NK-92 (cell line): ENCODE measurements around the gene PGS1.

Experiments
- DNase-seq: peaks from one replicate; lab custom pipeline; 2025; ENCODE audit not compliant: unreplicated experiment; lab: John Stamatoyannopoulos, UW

The PGS1 gene

GRCh38 chr17:78383725-78384471 is 5.4 kb downstream of the PGS1 start:
- DNase-seq, result no peak

- DNase-seq, result no peak
Measured at GRCh38 chr17:78384479-78385175, 6.2 kb downstream of the PGS1 start.

- DNase-seq, result no peak
Measured at GRCh38 chr17:78387977-78388941, 9.8 kb downstream of the PGS1 start.

- DNase-seq, result no peak
Measured at GRCh38 chr17:78390241-78391050, 12.0 kb downstream of the PGS1 start.

DNA sequence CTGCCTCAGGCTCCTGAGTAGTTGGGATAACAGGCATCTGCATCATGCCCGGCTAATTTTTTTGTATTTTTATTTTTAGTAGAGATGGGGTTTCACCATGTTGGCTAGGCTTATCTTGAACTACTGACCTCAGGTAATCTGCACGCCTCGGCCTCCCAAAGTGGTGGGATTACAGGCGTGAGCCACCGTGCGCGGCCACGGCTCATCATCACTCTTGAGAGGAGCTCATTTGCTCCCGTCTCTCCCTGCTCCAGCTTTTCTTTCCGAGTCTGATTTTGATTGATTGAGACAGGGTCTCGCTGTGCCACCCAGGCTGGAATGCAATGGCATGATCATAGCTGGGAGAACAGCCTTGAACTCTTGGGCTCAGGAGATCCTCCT is 12.6 kb downstream of the PGS1 start:
- DNase-seq, result no peak

DNA sequence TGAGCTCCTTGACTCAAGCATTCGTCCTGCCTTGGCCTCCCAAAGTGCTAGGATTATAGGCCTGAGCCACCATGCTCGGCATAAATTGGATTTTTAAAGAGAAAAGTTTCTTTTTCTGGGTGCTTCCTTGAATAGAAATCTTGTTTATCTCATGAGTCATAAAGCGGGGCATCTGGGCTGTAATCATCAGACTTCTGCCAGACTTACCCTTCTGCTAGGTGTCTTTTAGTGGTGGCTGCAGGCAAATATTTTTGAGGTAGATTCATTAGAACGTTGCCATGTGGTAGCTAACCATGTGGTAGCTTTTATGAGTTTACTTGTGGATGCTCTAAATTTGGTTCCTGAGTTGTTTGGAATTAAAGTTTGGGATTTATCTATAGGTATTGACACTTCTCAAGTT is 13.4 kb downstream of the PGS1 start:
- DNase-seq, result no peak

- no peak for DNase-seq
Measured at GRCh38 chr17:78392295-78392694, 13.8 kb downstream of the PGS1 start.

DNA sequence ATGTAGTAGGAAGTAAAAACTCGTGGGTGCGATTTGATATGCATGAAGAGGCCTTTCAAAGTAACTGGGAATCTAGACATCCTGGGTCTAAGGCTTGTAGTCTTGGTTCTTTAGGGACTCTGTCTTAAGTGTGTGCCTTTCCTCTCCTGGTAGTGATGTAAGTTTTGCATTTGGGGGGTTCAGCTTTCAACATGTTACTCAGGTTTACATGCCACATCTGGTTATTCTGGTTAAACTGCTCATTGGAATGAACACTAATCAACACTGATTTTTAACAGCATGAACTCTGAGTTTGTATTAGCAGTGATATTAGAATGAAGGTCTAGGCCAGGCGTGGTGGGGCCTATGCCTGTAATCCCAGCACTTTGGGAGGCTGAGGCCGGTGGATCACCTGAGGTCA is 15.1 kb downstream of the PGS1 start:
- DNase-seq, result no peak

GRCh38 chr17:78394209-78394608 is 15.8 kb downstream of the PGS1 start:
- no peak for DNase-seq

DNA sequence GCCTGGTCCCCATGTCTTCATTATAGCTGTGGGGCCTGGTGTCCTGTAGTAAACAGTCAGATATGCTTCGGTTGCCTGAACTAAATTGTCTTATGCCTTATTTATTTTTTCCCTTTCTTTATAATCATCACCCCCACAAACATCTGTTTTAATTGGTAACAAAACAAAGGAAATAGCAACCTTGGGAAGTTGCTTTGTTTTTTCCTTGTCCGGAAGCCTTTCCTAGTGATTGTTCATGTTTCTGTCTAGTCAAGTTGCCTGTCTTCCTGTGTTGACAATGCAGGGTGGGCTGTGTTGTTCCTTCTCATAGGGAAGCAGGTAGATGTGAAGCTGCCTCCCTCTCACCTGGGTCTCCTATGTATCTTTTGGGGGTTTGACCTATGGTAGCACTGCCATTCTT is 16.7 kb downstream of the PGS1 start:
- DNase-seq, result no peak

- no peak for DNase-seq
Measured at GRCh38 chr17:78396441-78397337, 18.2 kb downstream of the PGS1 start.

DNA sequence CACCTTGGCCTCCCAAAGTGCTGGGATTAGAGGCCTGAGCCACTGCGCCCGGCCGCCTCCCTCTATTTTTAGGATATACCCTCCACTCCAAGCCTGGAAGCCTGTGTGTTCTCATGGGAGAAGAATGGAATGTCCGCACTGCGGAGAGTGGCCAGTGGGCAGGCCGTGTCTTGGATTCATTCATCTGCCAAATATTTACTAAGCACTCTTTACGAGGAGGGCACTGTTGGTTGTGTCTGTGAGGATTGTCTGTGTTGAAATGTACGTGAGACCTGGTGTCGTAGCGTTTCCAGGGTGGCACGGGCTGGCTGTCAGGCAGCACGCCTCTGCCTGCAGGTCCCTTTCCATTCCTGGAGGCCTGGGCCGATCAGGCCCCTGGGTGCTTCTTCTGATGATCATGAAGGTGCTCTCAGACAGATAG is 19.2 kb downstream of the PGS1 start:
- no peak for DNase-seq

DNA sequence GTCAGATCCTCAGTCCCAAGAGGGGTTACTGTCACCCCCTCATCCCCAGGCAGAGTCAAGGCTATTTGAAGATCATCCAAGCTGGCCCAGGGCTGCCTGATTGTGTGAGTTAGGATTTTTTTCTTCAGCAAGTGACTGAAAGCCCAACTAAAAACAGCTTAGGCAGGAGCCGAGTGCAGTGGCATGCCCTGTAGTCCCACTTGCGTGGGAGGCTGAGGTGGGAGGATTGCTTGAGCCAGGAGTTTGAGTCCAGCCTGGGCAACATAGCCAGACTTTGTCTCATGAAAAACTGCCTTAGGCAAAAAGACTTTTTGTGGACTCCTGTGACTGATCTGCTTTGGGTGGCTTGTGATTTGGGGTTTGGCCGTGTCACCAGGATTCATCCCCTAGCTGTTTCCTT is 19.9 kb downstream of the PGS1 start:
- no peak for DNase-seq

GRCh38 chr17:78399028-78399692 is 20.7 kb downstream of the PGS1 start:
- no peak for DNase-seq

DNA sequence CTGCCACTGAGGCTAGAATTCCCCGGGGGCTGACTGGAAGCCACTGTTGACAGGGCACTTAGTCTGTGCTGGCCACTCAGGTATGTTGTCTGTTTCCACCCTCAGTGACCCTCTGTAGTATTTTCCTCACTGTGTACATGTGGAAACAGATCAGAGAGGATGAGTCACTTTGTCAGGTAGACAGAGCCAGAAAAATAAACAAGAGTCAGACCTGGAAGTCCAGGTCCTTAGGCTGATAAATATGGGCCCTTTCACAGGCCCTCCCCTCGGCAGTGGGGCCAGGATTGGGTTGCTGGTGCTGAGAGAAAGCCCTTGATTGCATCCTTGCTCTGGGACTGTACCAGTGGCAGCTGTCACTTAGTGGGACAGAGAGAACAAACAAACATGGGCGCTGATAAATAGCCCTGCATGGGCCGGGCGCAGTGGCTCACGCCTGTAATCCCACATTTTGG is 21.3 kb downstream of the PGS1 start:
- DNase-seq, result no peak

GRCh38 chr17:78400581-78401240 is 22.3 kb downstream of the PGS1 start:
- DNase-seq, result no peak

DNA sequence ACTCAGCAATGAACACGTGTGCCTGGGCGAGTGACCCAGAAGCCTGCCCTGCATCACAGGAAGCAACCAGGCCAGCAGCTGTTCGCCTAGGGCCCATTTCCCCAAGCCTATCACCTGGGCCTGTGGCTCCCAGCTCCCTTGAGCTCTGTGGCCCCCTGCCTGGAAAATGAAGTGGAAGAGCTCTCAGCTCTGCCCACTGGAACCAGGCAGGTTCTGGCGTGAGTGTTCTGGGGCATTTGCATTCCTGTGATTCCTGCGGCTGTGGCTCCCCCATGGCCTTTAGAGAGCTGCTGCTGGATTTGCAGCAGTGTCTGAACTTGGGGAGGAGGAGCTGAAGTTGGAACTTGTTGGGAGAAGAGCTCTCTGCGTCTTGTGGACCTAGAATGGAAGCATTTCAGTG is 22.8 kb downstream of the PGS1 start:
- DNase-seq, result no peak

DNA sequence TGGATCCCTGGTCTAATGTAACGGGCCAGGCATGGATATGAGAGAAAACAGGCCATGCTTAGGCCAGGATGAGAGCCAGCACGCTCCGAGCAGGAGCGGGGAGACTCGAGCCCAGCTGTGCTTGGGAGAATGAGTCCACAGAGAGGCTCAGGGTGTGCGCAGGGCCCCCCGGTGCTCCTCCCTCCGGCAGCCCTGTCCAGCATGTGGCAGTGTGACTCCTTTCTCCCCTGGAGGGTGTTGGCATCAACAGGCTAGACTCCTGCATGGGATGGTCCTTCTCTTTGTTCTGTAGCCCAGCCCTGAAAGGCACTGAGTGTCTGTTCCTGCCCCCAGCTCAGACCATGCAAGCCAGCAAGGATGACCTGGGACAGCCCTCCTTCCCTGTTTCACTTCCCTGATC is 23.4 kb downstream of the PGS1 start:
- DNase-seq, result no peak

DNA sequence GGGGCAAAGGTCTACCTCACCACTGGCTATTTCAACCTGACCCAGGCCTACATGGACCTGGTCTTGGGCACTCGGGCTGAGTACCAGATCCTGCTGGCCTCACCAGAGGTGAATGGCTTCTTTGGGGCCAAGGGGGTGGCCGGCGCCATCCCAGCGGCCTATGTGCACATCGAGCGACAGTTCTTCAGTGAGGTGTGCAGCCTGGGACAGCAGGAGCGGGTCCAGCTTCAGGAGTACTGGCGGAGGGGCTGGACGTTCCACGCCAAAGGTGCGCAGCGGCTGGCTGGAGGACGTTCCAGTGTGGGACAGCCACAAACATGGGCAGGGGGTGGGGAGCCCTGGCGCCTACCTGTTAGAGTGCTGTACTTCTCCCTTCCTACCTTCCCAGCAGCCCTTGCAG is 25.4 kb downstream of the PGS1 start:
- DNase-seq, result no peak
